PC-3 (cell line): ENCODE results near the gene ROBO2. TPM values are rescaled to one million over a fixed set of nuclear protein-coding genes. Genes with fewer than 3 reads are reported as not detected.

Experiments
- ATAC-seq: fragments of 200-7000 bp; cut with Tn5 transposase; 2 replicates; pipeline ENCODE4 v1.9.1; 2020; ENCODE audit warnings: mild to moderate bottlenecking, moderate library complexity
- BruUV-seq: library from RNA; stranded (reverse); fragments of 400-500 nt; replicated peaks from 2 replicates; lab custom pipeline; 2021; lab: Mats Ljungman, UMichigan
- CTCF ChIA-PET: fragments of 300-600 bp; sonication (Branson Sonifier 250); formaldehyde crosslinking; loops from one replicate; lab custom pipeline; 2022; ENCODE audit warnings: antibody characterized with exemption; lab: Charles Lee
- POLR2A ChIA-PET: fragments of 300-600 bp; sonication (Branson Sonifier 250); formaldehyde crosslinking; loops from one replicate; lab custom pipeline; 2022; ENCODE audit warnings: antibody characterized with exemption; ENCODE audit not compliant: unreplicated experiment; lab: Charles Lee
- DNase-seq: peaks from one replicate; pipeline ENCODE4 v3.0.0-alpha.2; 2015
- H2AFZ ChIP-seq: fragments of 300-600 bp; sonication (generic); 2 replicates; pipeline ENCODE4 v1.6.0; 2016; ENCODE audit warnings: antibody characterized with exemption, low read length
- H3F3A ChIP-seq: fragments of 300-600 bp; sonication (generic); one replicate; pipeline ENCODE4 v1.6.0; 2017; ENCODE audit warnings: antibody characterized with exemption, low read length, control low read depth, mild to moderate bottlenecking; ENCODE audit not compliant: unreplicated experiment
- H3K27ac ChIP-seq: fragments of 300-600 bp; sonication (generic); 2 replicates; pipeline ENCODE4 v1.5.1; 2016; ENCODE audit warnings: mild to moderate bottlenecking, low read length
- H3K27me3 ChIP-seq: fragments of 300-600 bp; sonication (generic); 2 replicates; pipeline ENCODE4 v1.6.1; 2016; ENCODE audit warnings: low read length, mixed read lengths
- H3K36me3 ChIP-seq: fragments of 300-600 bp; sonication (generic); 2 replicates; pipeline ENCODE4 v1.6.1; 2016; ENCODE audit warnings: low read depth, mixed run types, low read length, mixed read lengths
- H3K4me1 ChIP-seq: fragments of 300-600 bp; sonication (generic); 2 replicates; pipeline ENCODE4 v1.5.1; 2016; ENCODE audit warnings: low read length; ENCODE audit not compliant: insufficient read depth
- H3K4me2 ChIP-seq: fragments of 300-600 bp; sonication (generic); 2 replicates; pipeline ENCODE4 v1.6.0; 2016; ENCODE audit warnings: low read length
- H3K4me3 ChIP-seq: fragments of 300-600 bp; sonication (generic); 2 replicates; pipeline ENCODE4 v1.5.1; 2016; ENCODE audit warnings: mild to moderate bottlenecking, low read length, mixed read lengths
- H3K79me2 ChIP-seq: fragments of 300-600 bp; sonication (generic); 2 replicates; pipeline ENCODE4 v1.6.1; 2017; ENCODE audit warnings: low read length, mixed read lengths
- H3K9ac ChIP-seq: fragments of 300-600 bp; sonication (generic); 2 replicates; pipeline ENCODE4 v1.6.0; 2016; ENCODE audit warnings: mild to moderate bottlenecking, low read length
- H3K9me2 ChIP-seq: fragments of 300-600 bp; sonication (generic); replicated peaks from 2 replicates; pipeline ENCODE4 v1.6.1; 2016; ENCODE audit warnings: mixed run types, low read length, mixed read lengths
- H3K9me3 ChIP-seq: fragments of 300-600 bp; sonication (generic); 2 replicates; pipeline ENCODE4 v1.6.1; 2016; ENCODE audit warnings: low read length, mixed read lengths
- H4K20me1 ChIP-seq: fragments of 300-600 bp; sonication (generic); 2 replicates; pipeline ENCODE4 v1.6.1; 2016; ENCODE audit warnings: low read length, mixed read lengths
- EZH2 ChIP-seq: fragments of 300-600 bp; sonication (generic); IDR thresholded peaks from one replicate; pipeline ENCODE4 v1.6.1; 2017; ENCODE audit warnings: antibody characterized with exemption, mild to moderate bottlenecking, low read length; ENCODE audit not compliant: unreplicated experiment
- EZH2phosphoT487 ChIP-seq: fragments of 300-600 bp; sonication (generic); IDR thresholded peaks from 2 replicates; pipeline ENCODE4 v1.6.1; 2018; ENCODE audit warnings: mild to moderate bottlenecking, antibody characterized with exemption, low read length, borderline replicate concordance
- intact Hi-C: fragments of 100-400 bp; cut with micrococcal nuclease; formaldehyde crosslinking; loops from 2 replicates; pipeline ENCODE4 v1.9.0; 2023
- total RNA-seq: library from RNA; depleted of rRNA; stranded (reverse); fragments of >200 nt; gene quantifications from 2 replicates; pipeline ENCODE4 v1.2.3, GENCODE V29; 2014
- TF ChIP-seq, protein P1 (sequence below): fragments of 300-600 bp; sonication (generic); conservative IDR thresholded peaks from 2 replicates; pipeline ENCODE4 v1.5.1; 2017; ENCODE audit warnings: antibody characterized with exemption, low read depth, mild to moderate bottlenecking, low read length

Gene ROBO2
- total RNA-seq, 1 experiment from 2014 or later: not detected

DNA sequence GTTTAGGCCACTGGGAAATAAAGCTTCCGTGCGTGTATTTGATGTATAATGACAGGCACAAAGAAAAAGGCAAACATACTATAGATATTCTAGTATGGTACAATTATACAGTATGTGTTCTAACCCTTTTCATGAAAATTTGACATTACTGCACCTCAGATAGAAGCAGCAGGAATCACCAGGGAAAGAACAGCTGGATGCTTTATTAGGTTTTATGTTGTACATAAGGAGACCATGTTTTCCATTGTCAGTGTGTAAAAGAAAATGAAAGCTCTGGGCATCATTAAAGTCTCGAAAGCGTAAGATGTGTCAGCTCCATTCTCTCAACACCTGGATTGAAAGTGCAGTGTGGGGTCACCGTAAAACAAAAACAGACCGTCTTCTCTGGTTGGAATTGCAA is 302.1 kb downstream of the ROBO2 start:
- H3F3A ChIP-seq: no peaks in the 10 kb centered on the region
- no peak overlapping the region for H2AFZ ChIP-seq
- no peak overlapping the region for H3K4me2 ChIP-seq
- intact Hi-C loops: loop anchor here (10.0 kb wide), 2 partner anchors 483 to 823 kb away; no protein-coding TSS in a partner anchor
- POLR2A ChIA-PET: no interaction called here
- no peaks in the 10 kb centered on the region for H3K9me2 ChIP-seq
- no peaks in the 10 kb centered on the region for H3K36me3 ChIP-seq
- no peak overlapping the region for H3K4me3 ChIP-seq
- no peaks in the 10 kb centered on the region for H3K9me3 ChIP-seq
- no peaks in the 10 kb centered on the region for H3K79me2 ChIP-seq
- H3K9ac ChIP-seq: no peak overlapping the region
- DNase-seq (no peak), ATAC-seq (no peak)
- H3K27me3 ChIP-seq: 0 out of 2 replicates have a peak, but pooled peaks cover 2% of the 10 kb centered on the region
- TF ChIP-seq EZH2phosphoT487 (no peak), EZH2 (no peak)
- TF ChIP-seq, protein P1, sequence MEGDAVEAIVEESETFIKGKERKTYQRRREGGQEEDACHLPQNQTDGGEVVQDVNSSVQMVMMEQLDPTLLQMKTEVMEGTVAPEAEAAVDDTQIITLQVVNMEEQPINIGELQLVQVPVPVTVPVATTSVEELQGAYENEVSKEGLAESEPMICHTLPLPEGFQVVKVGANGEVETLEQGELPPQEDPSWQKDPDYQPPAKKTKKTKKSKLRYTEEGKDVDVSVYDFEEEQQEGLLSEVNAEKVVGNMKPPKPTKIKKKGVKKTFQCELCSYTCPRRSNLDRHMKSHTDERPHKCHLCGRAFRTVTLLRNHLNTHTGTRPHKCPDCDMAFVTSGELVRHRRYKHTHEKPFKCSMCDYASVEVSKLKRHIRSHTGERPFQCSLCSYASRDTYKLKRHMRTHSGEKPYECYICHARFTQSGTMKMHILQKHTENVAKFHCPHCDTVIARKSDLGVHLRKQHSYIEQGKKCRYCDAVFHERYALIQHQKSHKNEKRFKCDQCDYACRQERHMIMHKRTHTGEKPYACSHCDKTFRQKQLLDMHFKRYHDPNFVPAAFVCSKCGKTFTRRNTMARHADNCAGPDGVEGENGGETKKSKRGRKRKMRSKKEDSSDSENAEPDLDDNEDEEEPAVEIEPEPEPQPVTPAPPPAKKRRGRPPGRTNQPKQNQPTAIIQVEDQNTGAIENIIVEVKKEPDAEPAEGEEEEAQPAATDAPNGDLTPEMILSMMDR: no peak
- no peaks in the 10 kb centered on the region for H4K20me1 ChIP-seq
- no TSS peak for BruUV-seq
- no peak overlapping the region for H3K27ac ChIP-seq
- H3K4me1 ChIP-seq: no peaks in the 10 kb centered on the region
- CTCF ChIA-PET: no interaction called here

DNA sequence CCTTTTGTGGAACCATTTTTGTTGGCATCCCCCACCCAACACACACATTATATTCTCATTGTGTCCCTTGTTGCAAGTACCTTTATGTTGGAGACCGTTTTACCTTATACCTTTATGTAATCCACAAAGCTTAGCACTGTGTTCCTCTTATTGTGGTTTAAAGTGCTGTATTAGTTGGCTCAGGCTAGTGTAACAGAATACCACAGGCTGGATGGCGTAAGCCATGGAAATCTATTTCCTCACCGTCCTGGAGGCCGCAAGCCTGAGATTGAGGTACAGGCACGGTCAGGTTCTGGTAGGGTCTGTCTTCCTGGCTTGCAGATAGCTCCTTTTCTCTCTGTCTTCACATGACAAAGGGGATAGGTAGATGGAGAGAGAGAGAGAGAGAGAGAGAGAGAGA is 302.8 kb downstream of the ROBO2 start:
- DNase-seq (no peak), ATAC-seq (no peak)
- Histone ChIP-seq H2AFZ (no peak overlapping the region), H3K27me3 (no peaks in the 10 kb centered on the region), H3K9me3 (no peaks in the 10 kb centered on the region), H3K4me2 (no peak overlapping the region), H3K36me3 (no peaks in the 10 kb centered on the region), H3K27ac (no peak overlapping the region), H3K4me3 (no peak overlapping the region), H3K9me2 (no peaks in the 10 kb centered on the region), H4K20me1 (no peaks in the 10 kb centered on the region), H3K79me2 (no peaks in the 10 kb centered on the region), H3F3A (no peaks in the 10 kb centered on the region), H3K4me1 (no peaks in the 10 kb centered on the region), H3K9ac (no peak overlapping the region)
- BruUV-seq: no TSS peak
- POLR2A ChIA-PET: no interaction called here
- CTCF ChIA-PET: no interaction called here
- TF ChIP-seq, protein P1: no peak
- TF ChIP-seq EZH2phosphoT487 (no peak), EZH2 (no peak)
- intact Hi-C loops: loop anchor here (10.0 kb wide), 2 partner anchors 482 to 822 kb away; no protein-coding TSS in a partner anchor

DNA sequence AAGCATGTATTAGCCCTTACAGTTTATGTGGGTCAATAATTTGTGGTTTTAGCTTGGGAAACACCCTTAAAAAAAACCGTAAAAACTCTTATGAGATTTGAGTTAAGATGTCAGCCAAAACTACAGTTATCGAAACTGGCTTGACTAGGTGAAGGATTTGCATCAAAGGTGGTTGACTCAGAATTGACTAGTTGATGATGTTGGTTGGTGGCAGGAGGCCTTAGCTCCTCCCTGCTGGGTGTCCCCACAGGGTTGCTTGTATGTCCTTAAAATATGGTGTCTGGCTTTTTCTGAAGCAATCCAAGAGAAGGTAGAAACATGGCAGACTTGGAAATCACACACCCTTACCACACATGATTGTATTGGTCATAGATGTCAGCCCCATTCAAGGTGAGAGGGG is 305.1 kb downstream of the ROBO2 start:
- intact Hi-C loops: loop anchor here (10.0 kb wide), 2 partner anchors 480 to 820 kb away; no protein-coding TSS in a partner anchor
- TF ChIP-seq EZH2phosphoT487 (no peak), EZH2 (no peak)
- TF ChIP-seq, protein P1: no peak
- POLR2A ChIA-PET: no interaction called here

More for the DNA sequence above, 305.1 kb downstream of the ROBO2 start:
- H3K27ac ChIP-seq: no peak overlapping the region
- CTCF ChIA-PET: no interaction called here
- no peak overlapping the region for H2AFZ ChIP-seq
- H3K36me3 ChIP-seq: no peaks in the 10 kb centered on the region
- BruUV-seq: no TSS peak
- no peaks in the 10 kb centered on the region for H4K20me1 ChIP-seq
- H3K4me2 ChIP-seq: no peak overlapping the region
- no peaks in the 10 kb centered on the region for H3K4me1 ChIP-seq
- no peak for ATAC-seq
- H3K79me2 ChIP-seq: no peaks in the 10 kb centered on the region
- no peak for DNase-seq
- no peak overlapping the region for H3K4me3 ChIP-seq
- no peaks in the 10 kb centered on the region for H3K27me3 ChIP-seq
- H3K9me2 ChIP-seq: no peaks in the 10 kb centered on the region
- no peaks in the 10 kb centered on the region for H3F3A ChIP-seq
- no peak overlapping the region for H3K9ac ChIP-seq
- H3K9me3 ChIP-seq: no peaks in the 10 kb centered on the region
